ENCODE data around the gene ESRRG. TPM values are rescaled to one million over a fixed set of nuclear protein-coding genes. Genes with fewer than 3 reads are reported as not detected.
"Not testable (repeated sequence)": the region's sequence is repeated elsewhere in the genome, so short reads cannot be mapped to it uniquely, and the experiment has no call there.

ESRRG gene
- total RNA-seq, 1 donor from 2014 or later: not detected

DNA sequence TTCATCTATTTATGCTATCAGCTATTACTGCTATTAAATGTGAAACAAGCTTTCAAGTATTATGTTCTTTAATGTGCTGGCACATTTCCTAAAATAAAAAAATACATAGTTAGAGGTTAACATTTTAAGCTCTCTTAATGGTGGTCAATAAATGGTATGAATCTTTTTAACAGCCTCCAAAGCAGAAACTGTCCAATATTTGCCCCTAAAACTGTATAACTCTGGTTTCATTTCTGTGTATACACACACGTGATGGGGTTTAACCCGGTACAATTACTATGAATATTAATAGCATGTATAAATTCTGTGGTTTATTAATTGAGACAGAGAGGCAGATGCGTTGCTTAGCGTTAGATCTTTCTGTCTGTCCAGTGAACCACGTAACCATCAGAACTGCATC, 2.2 kb downstream of the ESRRG start:
- no peak overlapping the region for H3K27ac ChIP-seq
- no peaks in the 10 kb centered on the region for H3K4me1 ChIP-seq
- H3K4me3 ChIP-seq: no peak overlapping the region
- H3K9me3 ChIP-seq: no peaks in the 10 kb centered on the region
- no peaks in the 10 kb centered on the region for H3K36me3 ChIP-seq
- intact Hi-C loops (cut with DNase I): no loop called here
- TF ChIP-seq, protein P1, sequence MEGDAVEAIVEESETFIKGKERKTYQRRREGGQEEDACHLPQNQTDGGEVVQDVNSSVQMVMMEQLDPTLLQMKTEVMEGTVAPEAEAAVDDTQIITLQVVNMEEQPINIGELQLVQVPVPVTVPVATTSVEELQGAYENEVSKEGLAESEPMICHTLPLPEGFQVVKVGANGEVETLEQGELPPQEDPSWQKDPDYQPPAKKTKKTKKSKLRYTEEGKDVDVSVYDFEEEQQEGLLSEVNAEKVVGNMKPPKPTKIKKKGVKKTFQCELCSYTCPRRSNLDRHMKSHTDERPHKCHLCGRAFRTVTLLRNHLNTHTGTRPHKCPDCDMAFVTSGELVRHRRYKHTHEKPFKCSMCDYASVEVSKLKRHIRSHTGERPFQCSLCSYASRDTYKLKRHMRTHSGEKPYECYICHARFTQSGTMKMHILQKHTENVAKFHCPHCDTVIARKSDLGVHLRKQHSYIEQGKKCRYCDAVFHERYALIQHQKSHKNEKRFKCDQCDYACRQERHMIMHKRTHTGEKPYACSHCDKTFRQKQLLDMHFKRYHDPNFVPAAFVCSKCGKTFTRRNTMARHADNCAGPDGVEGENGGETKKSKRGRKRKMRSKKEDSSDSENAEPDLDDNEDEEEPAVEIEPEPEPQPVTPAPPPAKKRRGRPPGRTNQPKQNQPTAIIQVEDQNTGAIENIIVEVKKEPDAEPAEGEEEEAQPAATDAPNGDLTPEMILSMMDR (IDR thresholded peaks at IDR 0.05): no peak
- DNase-seq (ENCODE audit: low spot score in 2 of 2): no peak
- no peaks in the 10 kb centered on the region for H3K27me3 ChIP-seq

DNA sequence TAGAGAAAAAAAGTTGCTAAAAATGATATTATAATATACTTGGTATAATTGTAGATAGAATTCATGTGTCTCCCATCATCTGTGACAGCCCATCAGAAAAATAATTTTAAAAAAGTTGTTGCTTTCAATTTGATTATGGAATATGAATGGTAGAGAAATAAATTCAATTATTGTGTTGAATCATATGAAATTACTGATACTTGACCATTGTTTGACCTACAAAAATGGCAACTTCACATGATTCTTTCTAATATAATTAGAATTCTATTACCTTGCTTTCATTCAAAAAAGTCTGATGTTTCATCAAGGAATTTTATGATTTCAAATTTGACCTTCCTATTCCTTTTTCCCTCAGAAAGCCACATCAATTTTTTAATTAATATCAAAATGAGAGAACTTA, 11.5 kb downstream of the ESRRG start:
- H3K27me3 ChIP-seq: no peaks in the 10 kb centered on the region
- no peak overlapping the region for H3K27ac ChIP-seq
- H3K9me3 ChIP-seq: no peaks in the 10 kb centered on the region
- no peak overlapping the region for H3K4me3 ChIP-seq
- no peaks in the 10 kb centered on the region for H3K4me1 ChIP-seq
- TF ChIP-seq, protein P1 (IDR thresholded peaks at IDR 0.05): no peak
- intact Hi-C loops (cut with DNase I): no loop called here
- DNase-seq (ENCODE audit: low spot score in 2 of 2): no peak
- no peaks in the 10 kb centered on the region for H3K36me3 ChIP-seq

DNA sequence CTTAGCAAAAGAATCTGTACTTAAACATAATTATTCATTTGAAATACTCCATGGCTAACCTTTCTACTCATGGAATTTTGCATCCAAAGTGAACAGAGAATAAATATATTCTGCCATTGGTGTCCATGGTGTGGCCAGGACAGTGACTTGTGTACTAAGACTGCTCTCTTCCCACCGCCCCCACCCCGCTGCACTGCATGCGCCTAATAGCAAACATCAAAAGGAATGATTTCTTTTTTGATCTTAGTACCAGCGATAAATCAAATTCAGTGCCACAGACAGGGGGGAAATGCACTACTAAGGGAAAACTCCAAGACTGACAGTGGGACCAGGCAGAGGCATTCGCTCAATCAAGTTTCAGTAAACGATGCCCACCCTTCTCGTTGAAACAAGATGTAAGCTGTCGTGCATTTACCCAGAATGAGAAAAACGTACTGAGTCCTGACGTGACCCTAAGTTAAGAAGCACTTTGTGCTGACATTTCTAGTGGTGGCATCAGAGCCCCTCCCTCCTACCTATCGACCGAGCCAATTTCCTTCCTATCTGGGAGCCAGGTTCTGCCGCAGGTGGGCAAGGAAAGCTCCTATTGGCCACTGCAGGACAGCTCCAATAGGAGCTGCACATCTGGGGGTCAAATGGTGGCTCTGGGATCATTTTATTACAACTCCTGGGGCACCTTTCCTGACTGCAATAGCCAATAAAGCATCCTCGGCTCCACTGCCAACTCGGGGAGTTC, 12.5 kb downstream of the ESRRG start:
- TF ChIP-seq, protein P1 (IDR thresholded peaks at IDR 0.05): no peak
- Histone ChIP-seq H3K27ac (no peak overlapping the region), H3K4me1 (no peaks in the 10 kb centered on the region), H3K27me3 (no peaks in the 10 kb centered on the region), H3K9me3 (no peaks in the 10 kb centered on the region), H3K36me3 (no peaks in the 10 kb centered on the region), H3K4me3 (no peak overlapping the region)
- intact Hi-C loops (cut with DNase I): no loop called here
- no peak for DNase-seq (ENCODE audit: low spot score in 2 of 2)

DNA sequence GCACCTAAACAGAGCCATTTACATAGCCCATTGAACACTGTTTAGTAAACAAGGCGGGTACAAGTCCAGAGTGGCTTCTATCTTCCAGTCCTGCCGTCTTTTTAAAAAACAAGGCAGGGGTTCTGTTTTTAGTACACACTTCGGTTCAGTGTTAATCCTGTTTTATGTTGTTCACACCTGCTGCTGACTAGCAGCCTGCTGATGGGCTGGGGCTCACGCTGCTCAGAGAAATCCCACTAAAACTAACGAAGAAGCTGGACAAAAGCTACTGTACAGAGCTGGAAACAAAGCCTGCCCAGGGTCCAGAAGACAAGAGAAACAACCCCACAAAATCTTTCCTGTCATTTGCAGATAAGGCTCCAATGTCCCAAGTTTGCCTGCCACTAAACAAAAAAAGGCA, 13.2 kb downstream of the ESRRG start:
- intact Hi-C loops (cut with DNase I): no loop called here
- Histone ChIP-seq H3K4me3 (no peak overlapping the region), H3K4me1 (no peaks in the 10 kb centered on the region), H3K36me3 (no peaks in the 10 kb centered on the region), H3K9me3 (no peaks in the 10 kb centered on the region), H3K27ac (no peak overlapping the region), H3K27me3 (no peaks in the 10 kb centered on the region)
- DNase-seq (ENCODE audit: low spot score in 2 of 2): no peak
- TF ChIP-seq, protein P1 (IDR thresholded peaks at IDR 0.05): no peak

DNA sequence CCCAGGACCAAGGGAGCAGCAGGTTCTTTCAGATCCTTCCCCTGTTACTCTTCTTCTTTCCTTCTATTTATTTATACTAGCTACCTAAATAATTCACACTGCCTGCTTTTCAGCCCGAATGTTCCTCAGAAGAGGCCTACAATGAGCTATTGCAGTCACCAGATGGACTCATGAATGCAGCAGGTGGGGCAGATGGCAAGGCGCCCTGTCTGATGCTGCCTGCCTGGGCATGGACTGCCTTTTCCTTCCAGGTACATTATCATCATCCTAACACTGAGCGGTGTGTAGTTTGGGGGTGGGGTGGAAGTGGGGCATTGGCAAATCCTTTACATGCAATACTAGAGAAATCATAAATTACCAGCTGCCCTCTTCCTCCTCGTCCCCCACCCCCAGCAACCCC, 17.6 kb downstream of the ESRRG start:
- H3K4me3 ChIP-seq: no peak overlapping the region
- intact Hi-C loops (cut with DNase I): no loop called here
- H3K4me1 ChIP-seq: no peaks in the 10 kb centered on the region
- H3K9me3 ChIP-seq: no peaks in the 10 kb centered on the region
- H3K27me3 ChIP-seq: no peaks in the 10 kb centered on the region
- DNase-seq (ENCODE audit: low spot score in 2 of 2): no peak
- H3K27ac ChIP-seq: no peak overlapping the region
- TF ChIP-seq, protein P1 (IDR thresholded peaks at IDR 0.05): no peak
- no peaks in the 10 kb centered on the region for H3K36me3 ChIP-seq

DNA sequence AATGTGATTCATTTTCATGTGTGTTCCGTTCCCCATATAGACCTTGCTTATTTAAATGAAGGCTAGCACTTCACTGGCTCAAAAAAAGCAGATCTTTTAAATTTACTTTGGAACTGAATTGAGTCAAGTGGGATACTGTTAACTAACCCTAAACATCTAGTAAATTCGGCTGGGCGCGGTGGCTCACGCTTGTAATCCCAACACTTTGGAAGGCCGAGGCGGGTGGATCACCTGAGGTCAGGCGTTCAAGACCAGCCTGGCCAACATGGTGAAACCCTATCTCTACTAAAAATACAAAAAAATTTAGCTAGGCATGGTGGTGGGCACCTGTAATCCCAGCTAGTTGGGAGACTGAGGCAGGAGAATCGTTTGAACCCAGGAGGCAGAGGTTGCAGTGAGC, 19.2 kb downstream of the ESRRG start:
- H3K4me1 ChIP-seq; H3K27ac ChIP-seq; DNase-seq (ENCODE audit: low spot score in 2 of 2); H3K9me3 ChIP-seq; H3K36me3 ChIP-seq; H3K27me3 ChIP-seq; H3K4me3 ChIP-seq; intact Hi-C loops (cut with DNase I): not testable (repeated sequence)
